Epithelial cell of esophagus (primary cell): ENCODE data around the gene LRRFIP2.
"Not testable (repeated sequence)": the region's sequence is repeated elsewhere in the genome, so short reads cannot be mapped to it uniquely, and the experiment has no call there.

Source experiments
- DNase-seq: peaks from one replicate; pipeline ENCODE4 v3.0.0; 2010; ENCODE audit warnings: low read depth
- H3K4me3 ChIP-seq: 2 replicates; pipeline ENCODE4 v1.5.1; 2011; ENCODE audit warnings: mild to moderate bottlenecking, low read length, control low read depth
- CTCF ChIP-seq: IDR thresholded peaks from 2 replicates; pipeline ENCODE4 v1.5.1; 2011; ENCODE audit warnings: low read depth, mild to moderate bottlenecking, low read length, control low read depth, inconsistent platforms; ENCODE audit not compliant: insufficient read depth; ENCODE audit errors: missing control alignments

LRRFIP2 gene

DNA sequence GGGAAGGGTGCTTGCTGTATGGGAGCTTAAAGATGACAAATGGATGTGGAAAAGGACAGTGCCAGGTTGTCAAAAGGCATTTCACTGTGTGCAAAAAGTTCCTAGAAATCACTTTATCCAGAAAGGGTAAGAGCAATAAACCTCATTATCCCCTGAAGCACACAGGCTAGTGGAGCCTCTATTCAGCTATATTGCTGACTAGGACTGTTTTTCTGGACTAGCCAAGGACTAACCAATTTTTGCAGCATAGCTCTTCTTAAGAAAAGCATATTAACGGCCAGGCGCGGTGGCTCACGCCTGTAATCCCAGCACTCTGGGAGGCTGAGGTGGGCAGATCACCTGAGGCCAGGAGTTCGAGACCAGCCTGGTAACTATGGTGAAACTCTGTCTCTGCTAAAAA is 116.3 kb downstream of the LRRFIP2 start:
- no peak for DNase-seq
- no peak for TF ChIP-seq CTCF
- H3K4me3 ChIP-seq: no peak overlapping the region

GRCh38 chr3:37056826-37057225 is 117.6 kb downstream of the LRRFIP2 start:
- TF ChIP-seq CTCF: no peak
- no peak overlapping the region for H3K4me3 ChIP-seq
- no peak for DNase-seq

DNA sequence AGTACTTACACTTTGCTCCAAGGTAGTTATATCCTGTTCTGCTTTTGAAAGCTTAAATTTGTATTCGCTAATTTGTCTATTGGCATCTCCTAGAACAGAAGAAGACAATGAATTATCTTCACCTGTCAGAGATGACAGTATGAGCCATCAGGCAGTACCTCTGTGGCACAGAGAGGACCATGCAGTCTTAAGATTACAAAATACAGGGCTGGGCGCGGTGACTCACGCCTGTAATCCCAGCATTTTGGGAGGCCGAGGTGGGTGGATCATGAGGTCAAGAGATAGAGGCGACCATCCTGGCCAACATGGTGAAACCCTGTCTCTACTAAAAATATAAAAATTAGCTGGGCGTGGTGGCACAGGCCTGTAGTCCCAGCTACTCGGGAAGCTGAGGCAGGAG is 119.3 kb downstream of the LRRFIP2 start:
- not testable (repeated sequence) for H3K4me3 ChIP-seq
- peak; percentile 16 for DNase-seq

- DNase-seq: no peak
- no peak for TF ChIP-seq CTCF
- H3K4me3 ChIP-seq: no peak overlapping the region
Measured at GRCh38 chr3:37054370-37054769, 120.0 kb downstream of the LRRFIP2 start.

GRCh38 chr3:37053753-37054152 is 120.6 kb downstream of the LRRFIP2 start:
- DNase-seq: no peak
- H3K4me3 ChIP-seq: no peak overlapping the region
- no peak for TF ChIP-seq CTCF

- DNase-seq: no peak
- H3K4me3 ChIP-seq: no peak overlapping the region
- no peak for TF ChIP-seq CTCF
Measured at GRCh38 chr3:37053337-37053736, 121.0 kb downstream of the LRRFIP2 start.

- no peak for TF ChIP-seq CTCF
- H3K4me3 ChIP-seq: no peak overlapping the region
- no peak for DNase-seq
Measured at GRCh38 chr3:37052860-37053259, 121.5 kb downstream of the LRRFIP2 start.

DNA sequence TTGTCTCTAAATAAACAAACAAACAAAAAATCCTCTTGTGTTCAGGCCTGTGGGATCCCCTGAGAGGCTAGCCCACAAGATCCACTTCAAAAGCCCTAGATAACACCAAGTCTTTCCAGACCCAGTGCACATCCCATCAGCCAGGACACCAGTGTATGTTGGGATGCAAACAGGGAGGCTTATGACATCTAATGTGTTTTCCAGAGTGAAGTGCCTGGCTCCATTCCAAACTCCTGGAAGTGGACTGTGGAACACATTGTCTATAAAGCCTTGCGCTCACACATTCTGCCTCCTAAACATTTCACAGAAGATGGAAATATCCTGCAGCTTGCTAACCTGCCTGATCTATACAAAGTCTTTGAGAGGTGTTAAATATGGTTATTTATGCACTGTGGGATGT is 124.1 kb downstream of the LRRFIP2 start:
- DNase-seq: no peak
- H3K4me3 ChIP-seq: no peak overlapping the region
- TF ChIP-seq CTCF: no peak

DNA sequence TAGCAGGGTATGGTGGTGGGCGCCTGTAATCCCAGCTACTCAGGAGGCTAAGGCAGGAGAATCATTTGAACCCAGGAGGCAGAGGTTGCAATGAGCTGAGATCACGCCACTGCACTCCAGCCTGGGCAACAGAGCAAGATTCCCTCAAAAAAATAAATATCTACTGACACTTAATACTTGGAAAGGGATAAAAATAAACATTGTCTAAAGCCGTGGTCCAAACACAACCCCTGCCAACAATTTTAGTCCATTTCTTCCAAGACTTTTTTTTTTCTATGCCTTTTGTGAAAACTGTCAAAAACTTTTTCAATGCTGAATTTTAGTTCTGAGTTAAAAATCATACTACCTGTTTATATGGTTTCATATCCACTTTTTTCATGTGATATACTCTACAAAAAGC is 131.7 kb downstream of the LRRFIP2 start:
- H3K4me3 ChIP-seq, DNase-seq: not testable (repeated sequence)
